Measurements from ENCODE around the gene KCNMB2.
"Not testable (repeated sequence)": the region's sequence is repeated elsewhere in the genome, so short reads cannot be mapped to it uniquely, and the experiment has no call there.

Gene KCNMB2

DNA sequence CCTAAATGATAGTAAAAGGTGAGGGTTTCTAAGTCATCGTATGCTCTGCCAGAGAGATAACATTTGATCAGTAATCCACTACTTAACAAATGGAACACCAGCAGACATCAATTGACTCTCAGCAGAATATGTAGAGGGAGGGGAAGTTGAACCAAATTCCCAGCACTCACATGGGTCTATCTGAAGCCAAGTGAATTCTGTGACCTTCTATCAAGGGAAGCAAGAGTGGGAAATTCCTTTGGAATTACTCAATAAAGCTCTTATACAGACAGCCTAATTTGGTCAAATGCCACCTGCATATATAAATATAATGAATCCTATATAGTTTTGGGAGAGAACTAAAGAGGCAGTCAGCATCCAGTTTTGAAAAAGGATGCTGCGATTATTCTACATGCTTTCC lies 15.8 kb upstream of the KCNMB2 start:
- no peak for DNase-seq

DNA sequence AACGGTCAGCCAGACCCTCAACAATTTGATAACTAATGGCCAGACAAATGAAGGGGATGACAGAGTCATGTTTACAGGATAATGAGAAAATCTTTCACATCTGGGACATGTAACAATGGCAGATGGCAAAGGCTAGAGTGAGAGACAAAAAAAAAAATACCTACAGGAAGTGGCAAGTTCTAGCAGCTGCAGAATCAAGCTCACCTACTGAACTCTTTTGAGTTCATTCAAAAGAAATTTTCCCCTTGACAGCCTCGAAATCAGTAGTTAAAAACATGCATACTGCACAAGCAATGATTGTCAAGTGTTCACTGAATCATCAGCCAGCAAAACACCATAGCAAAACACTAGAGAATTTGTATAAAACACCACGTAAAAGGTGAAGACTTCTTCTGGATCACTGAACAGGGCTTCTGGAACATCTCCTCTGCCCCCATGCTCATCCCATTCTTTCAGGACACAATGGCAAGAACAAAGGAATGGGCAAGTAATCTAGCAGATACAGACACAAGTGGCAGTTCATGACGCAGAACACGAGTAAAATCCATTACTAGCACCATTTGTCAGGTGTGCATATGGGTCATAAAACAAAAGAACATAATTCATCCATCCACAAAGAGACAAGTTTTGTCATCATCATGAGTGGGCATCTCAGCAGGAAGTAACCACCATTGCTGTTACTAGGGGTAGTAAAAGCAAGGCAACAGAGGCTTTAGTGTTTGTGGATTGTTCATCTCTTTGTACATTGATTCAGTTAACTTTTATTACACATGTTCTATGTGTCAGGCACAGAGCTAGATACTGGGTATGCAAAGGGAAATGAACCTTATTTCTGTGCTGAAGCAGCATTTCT lies 13.8 kb upstream of the KCNMB2 start:
- no peak for DNase-seq

DNA sequence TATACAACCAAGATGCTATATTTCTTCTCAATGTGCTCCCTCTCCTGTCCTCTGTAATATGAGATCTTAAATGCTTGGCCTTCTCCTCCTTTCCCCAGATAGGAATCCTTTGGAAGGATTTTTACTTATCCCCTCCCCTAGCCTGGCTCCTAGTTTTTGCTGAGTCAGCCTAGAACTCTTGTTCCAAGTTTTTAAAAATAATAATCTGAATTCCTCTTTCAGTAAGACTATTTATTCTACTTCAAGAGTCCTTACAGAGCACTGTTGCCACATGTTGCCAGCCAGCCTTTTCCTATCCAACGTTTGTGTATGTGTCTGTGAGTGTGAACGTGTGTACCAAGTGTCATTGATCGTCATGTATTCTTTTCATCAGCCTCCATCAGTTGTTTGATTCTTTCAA lies 11.0 kb upstream of the KCNMB2 start:
- no peak for DNase-seq

DNA sequence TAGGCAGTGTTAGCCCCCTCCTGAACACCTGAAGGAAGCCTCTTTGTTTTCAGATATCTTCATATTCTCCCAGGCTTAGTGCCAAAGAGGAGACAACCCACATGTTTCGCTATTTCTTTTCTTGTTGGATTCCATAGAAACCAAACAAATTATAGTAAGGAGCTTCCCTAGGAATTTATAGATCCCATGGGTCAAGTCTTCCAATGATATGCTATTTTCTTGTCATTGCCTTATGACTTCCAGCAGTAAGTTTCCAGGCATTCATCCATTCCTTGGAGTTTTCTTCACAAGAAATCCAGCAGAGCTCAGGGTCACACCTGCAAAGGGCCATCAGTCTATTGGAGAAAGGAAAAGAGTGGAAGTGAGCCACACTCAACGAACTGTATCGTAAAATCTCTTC lies 9.9 kb upstream of the KCNMB2 start:
- no peak for DNase-seq

DNA sequence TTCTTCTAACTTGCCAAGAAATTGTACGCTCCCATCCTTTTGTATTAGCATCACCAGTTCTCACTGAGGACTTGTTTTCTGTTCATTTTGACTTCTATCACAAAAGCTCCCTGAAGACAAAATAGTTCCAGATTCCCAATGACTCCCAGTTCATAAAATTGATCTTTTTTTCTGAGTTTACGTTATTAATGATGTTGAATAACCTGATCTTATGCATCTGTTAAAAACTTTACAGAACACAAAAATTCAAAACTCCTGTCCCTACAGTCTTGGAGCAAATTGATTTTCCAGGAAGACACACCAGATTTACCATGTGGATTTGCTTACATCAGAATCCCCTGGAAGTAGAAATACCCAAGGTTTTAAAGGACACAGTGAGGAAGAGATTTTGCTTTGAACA lies 8.3 kb upstream of the KCNMB2 start:
- DNase-seq: no peak

DNA sequence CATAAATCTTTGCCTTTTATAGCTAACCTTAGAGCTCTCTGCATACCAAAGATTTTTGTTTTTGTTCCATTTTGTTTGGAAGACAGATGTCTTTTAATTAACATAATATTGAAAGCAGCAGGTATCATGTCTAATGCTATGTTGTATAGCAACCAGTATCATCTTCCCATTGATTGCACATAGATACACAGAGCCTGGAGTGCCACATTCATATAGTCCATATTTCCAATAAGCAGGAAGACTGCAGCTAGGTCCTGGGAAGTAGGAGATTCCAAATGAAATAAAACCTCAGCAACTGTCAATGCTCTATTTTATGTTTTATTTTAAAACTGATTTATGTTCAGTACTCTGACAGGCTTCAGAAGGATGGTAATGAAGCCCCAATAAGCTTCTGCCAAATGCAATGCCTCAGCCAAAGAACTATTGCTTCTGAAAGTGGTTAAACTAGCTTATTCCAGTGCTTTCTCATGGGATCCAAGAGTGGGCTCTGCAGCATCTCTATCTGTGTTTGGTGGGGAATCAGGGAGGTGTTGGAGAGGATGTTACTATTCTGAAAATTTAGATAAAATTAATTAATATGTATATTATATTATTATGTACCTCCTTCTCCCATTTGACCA lies 6.5 kb upstream of the KCNMB2 start:
- DNase-seq: no peak

DNA sequence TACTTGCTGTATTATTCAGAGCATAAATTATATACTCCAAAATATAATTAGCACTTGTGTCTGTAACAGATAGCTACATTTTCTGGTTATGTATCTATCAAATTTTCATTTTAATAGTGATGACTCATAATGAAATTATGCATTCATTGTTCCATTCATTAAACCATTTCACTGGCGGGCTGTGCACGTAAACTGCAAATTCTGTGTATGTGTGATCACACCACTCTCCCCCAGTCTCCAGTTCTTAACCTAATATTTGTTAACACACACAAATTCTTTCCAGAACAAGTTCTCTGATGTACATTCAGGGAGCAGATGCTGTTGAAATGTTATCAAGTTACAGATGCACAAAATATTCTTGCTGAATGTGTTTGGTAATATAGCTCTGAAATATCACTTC lies 3.8 kb upstream of the KCNMB2 start:
- DNase-seq: no peak

DNA sequence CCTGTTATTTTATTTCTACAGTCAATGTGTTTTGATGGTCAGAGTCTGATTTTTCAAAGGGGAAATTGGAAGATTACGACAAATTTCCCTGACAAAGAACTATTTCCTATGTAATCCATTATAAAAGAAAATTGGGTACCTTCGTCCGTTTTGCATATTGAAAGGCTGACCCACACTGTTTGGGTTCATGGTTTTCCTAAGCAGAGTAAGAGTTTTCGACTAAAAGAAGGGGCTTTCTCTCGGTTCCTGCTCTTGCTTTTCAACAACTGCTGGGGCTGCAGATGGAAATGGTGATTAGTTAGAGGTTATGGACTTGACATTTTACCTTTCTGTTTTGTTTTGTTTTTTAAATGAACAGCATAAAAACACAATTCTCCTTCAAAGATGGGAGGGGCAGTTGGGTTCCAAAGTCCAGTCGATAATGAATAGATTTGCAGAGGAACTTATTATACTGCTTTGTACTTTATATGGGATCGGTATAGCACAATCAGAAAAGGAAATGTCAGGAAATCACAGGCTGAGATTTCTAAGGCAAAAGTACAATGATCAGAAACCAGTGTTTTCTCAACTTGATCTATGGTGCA lies 978 bp downstream of the KCNMB2 start:
- DNase-seq: no peak

DNA sequence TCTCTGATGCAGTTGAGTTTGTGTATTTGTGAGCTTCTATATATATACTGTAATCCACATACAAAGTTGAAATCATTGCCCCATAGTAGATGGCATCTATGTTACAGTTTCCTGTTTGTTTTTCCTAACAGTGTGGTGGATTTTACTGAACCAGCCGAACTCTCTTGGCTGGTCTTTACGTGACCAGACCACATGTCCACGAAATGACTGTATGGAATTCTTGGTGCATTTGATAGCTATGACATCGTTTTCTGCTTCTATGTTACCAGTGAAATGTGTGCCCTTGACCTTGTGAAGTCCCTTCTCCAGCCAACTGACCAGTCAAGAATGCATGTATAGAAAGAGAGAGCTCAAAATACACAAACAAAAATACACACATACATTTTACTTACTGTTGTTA lies 1.8 kb downstream of the KCNMB2 start:
- no peak for DNase-seq

DNA sequence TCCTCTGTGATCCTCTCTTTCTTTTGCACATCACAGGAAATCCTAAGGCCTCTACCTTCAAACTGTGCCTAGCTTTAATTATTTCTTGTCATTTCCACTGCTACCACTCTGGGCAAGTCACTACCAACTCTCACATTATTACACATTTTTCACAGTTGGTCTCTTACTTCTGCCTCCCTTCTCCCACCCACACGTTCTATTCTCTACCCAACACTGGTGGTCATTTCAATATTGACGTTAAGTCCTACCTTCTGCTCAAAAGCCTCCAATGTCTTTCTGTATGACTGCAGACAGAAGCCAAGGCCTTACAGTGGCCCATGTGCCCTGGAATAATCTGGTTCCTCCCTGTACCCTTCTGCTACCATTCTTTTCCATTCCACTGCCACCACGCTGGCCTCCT lies 3.9 kb downstream of the KCNMB2 start:
- DNase-seq: no peak

DNA sequence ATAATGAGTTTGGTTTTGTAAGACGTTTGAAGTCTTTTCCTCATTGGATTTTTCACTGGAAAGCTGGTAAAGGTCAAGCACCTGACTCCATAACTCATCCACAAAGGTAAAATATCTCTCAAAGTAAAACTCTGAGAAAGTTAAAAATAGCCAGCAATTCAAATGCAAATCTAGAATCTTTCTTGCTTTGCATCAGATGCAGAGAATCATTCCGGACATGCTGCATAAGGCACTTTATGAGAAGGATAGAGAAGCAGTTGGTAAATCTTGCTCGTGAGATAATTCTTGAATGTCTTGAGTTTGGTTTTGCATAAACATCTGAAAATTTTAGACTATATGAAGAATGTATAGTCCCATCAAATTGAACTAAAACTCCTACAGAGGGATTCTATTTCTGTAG lies 9.1 kb downstream of the KCNMB2 start:
- DNase-seq: no peak

DNA sequence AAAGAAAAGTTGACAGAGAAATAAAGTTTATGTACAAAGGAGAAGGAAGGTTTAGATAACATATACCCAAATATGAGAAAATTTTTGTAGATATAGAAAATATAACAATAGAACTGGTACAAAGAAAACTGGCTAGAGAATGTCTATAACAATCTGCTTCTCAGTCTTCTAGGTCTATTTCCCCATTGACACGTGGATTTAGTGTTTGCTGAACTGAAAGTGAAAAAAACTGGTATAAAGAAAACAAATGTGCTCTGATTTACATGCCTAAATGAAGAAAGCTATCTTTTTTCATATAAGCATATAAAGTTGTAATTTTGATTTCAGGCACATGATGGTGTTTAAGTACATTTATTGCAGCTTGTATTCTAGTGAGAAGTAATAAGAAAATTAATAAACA lies 9.8 kb downstream of the KCNMB2 start:
- DNase-seq: no peak

DNA sequence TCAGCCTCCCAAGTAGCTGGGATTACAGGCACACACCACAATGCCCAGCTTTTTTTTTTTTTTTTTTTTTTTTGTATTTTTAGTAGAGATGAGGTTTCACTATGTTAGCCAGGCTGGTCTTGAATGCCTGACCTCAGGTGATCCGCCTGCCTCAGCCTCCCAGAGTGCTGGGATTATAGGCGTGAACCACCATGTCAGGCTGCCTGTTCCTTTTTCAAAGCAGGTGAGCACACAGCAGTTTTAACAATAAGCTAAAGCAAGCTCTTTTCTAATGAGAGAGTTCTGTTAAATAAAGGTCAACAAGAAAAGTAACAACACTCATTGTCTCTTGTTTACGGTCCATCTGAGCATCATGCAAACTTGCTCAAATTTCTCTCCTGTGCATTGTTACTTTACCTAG lies 13.2 kb downstream of the KCNMB2 start:
- not testable (repeated sequence) for DNase-seq

DNA sequence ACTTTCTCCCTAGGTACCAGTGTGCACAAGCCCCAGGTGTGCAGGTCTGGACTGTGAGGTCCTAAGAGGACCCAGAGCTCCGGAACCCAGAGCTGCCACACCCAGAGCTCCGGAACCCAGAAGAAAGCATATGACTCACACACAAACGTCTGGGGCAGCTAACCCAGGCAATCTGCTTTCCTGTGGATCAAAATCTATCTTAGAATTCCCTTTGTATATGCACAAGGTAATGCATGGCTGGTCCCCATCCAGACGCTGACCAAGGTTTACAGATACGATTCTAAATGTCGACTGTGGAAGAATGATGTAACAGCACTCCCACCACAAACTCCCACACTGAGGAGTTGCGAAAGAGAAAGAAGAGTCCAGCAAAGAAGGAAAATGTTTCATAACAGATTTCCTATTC lies 15.7 kb downstream of the KCNMB2 start:
- no peak for DNase-seq

DNA sequence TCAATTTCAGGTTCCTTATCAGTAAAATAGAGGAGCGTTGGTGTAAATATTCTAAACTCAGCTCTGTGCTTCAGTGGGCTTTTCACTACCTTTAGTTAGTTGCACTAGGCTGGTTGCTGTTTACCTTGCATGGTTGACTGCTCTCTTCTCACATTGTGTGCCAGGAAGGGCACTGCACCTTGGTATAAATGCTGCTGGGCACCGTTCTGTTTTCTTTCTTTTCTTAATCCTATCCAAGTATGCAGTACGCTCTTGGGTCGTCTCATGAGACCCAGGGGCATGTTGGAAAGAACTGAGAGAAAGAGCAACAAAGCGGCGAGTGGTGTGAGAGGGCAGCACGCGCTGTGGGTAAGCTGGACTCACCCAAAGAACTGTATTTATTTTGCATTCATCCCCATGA lies 22.4 kb downstream of the KCNMB2 start:
- DNase-seq: peak; percentile 89

DNA sequence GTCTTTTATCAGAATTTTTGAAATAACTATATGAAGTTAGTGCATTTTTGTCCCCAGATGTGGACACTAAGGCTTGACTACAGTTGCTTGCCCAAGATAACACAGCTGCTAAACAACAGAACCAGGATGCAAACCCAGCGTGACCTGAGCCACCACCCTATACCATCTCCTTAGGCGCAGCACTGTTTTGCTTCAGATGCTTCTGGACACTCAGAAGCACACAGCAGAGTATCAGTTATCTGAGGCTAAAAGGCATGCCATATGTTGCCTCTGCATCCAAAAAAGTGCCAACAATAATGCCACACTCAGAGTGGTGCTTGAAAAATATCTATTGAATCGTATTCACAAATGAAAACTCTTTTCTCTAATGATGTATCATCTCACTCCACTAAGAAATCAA lies 24.5 kb downstream of the KCNMB2 start:
- DNase-seq: no peak

DNA sequence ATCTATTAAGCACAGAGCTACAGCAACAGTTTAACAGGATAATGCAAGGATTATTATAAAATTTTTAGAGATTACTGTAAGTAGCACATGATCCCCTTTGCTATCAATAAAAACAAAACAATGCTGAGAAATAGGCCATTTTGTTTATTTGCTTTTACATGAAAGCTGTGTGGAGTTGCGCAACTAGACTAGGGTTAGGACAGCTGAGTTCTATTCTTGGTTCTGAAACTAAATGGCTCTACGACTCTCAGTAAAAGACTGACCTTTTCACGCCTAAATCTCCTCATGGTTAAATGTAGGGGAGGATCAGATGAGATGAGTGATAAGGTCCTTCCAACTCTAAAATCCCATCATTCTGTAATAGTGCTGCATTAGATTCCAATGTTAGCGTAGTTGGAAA lies 25.0 kb downstream of the KCNMB2 start:
- no peak for DNase-seq

DNA sequence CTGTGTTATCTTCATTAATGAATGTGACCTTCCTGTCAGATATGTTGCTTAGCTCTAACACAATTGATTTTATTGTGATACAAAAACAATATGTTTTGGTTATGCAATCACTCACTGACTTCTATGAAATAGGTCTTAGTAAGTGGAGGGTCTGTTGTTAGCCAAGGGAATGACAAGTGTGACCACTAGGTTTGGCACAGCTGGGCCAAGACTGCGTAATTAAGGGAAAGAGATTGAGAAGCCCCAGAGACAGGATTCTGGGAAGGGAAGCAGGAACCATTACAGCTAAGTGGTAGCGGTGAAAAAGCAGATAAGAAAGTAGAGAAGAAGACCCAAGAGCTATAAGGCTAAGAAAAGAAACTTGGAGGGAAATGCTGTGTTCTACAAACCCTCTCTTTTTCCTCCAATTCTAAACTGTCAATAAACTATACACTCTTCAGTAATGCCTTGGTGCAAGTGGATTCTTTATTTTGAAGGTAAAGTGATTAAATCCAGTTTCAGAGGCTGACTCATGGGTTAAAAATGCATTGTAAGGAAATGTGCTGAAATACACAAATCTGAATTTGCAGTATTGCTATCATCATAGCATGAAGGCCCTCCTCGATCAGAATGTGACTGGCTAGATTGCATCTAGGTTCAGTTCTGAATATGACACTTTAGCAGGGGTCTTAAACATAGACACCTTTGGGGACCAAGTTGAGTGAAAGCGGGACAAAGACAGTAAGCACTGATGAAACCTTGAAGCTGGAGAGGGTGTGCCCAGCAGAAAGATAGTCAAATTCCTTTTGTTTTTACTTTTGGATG lies 26.1 kb downstream of the KCNMB2 start:
- no peak for DNase-seq

DNA sequence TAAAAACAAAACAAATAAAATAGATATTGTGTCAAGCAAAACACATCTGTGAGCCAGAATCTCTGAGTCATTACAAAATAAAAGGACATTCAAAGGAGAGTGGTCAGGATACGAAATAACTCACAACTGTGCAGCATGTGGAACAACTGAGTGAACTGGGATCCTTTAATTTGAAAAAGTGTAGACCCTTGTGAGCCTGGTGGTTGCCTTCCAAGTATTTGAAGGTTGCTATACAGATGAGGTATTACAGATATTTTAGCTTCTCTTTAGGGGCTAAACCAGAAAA lies 26.7 kb downstream of the KCNMB2 start:
- no peak for DNase-seq

DNA sequence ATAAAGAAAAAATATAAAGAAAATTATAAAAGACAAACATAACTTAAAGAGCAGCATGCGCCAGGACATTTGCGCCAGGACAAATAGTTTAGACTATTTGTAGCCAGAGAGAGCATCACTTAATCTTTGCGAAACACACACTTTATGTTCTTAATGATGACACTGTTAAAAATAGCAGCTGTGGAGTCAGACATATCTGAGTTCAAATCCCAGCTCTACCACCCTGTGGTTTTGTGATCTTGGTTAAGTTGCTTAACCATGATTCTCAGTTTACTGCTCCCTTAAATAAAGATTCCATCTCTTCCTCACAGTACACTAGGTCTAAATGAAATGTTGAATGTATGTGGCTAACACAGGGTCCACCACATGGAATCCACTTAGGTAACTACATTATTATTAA lies 31.4 kb downstream of the KCNMB2 start:
- DNase-seq: no peak

DNA sequence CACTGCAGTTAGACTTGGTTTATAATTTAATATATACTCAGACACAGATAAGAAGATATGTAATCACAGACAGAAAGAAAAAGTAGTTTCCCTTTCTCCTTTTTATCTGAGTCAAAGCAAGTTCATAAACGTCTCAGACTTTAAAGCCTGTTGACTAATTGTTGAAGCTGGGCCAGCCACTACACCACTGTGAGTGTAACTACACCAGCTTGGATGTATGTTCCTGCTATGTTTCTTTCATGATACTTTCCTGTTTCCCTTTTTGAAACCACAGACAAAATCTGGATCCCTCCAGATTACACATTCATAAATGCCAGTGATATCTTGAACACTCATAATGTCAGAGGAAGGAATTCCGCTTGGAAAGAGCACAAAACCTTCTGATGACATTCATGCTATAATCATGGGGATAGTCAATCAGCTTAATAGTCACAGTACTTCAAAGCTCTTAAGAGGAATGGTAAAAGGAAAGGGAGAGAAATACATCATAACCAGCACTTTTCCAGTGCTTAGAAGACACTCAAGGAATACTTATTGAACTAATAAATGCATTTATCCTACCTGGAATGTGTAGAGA lies 32.0 kb downstream of the KCNMB2 start:
- no peak for DNase-seq

DNA sequence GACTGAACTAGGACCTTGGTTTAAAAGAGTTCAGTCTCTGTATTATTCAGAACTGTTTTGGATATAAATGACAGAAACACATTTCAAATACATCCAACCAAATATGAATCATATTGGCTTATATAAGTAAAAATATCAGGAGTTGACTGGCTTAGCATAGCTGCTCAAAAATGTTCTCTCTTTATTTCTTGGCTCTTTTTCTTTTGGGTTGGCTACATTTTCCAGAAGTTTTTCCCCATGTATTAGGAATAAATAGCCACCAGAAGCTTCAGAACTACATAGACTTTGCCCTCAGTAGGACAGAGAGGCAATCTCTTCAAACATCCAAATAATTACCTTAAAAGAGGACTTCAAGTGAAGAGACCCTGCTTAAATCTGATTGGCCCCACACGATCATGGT lies 32.7 kb downstream of the KCNMB2 start:
- no peak for DNase-seq

DNA sequence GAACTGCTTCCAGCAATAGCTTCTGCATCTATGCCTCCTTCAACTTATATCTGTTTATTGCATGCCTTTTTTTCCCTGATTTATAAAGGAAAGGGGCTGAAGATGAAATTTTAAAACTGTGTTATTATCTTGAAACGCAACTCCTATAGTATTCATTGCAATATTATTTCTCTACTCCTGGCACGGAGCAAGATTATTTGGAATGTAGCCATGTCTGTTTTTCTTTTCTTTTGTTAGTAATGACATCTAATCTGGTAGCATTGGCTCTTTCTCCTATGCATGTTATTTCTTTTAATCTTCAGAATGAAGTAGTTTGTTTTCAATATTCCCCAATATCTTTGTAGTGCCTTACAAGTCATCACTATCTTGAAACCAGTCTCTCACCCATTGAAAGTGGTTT lies 33.6 kb downstream of the KCNMB2 start:
- DNase-seq: no peak
